Activated naive CD4-positive, alpha-beta T cell (primary cell): ENCODE data around the gene FANCD2.
"Not testable (repeated sequence)": the region's sequence is repeated elsewhere in the genome, so short reads cannot be mapped to it uniquely, and the experiment has no call there.

Source experiments
- DNase-seq, 4 experiments: peaks; one replicate each; lab custom pipeline; 2025; lab: John Stamatoyannopoulos, UW

FANCD2 gene

DNA sequence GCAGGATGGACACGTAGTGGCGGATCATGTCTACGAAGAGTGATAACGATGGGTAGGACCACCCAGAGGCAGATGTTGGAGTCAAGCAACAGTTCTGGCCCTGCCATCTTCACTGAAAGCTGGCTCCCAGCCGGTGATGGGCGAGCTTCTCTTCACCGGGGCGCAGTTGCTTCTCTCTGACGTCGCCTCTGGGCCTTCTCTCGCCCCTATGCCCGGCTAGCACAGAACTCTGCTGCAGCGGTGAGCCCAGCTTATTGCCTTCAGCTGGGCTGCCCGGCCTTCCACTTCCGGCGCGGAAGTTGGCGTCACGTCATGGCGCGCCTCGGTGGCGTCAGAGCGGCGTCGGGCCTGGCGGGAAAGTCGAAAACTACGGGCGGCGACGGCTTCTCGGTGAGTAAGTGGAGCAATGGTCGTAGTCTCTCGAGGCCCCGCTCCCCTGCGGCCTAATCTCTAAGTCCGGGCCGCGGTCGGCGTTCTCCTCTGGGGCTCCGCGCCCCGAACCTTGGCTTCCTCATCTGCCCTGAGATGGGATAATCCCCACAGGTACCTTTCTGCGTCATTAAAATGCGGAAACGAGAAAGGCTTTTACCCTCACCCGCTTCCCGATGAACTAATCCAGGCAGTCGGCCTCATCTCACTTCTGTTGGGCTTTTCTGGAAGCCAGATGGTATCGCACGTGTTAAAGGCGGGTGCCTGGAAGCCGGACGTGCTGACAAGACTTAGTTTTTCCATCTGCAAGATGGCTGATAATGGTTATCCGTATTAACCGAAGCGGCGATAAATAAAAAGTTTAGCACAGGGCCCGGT is at the start of gene FANCD2:
TSS of gene FANCD2 (plus strand) at position 354 of the 807 bp plus-strand sequence. CDS start 2,221 bp downstream, outside the sequence.
- peak; percentile 75 to 90 (median 87) for DNase-seq

DNA sequence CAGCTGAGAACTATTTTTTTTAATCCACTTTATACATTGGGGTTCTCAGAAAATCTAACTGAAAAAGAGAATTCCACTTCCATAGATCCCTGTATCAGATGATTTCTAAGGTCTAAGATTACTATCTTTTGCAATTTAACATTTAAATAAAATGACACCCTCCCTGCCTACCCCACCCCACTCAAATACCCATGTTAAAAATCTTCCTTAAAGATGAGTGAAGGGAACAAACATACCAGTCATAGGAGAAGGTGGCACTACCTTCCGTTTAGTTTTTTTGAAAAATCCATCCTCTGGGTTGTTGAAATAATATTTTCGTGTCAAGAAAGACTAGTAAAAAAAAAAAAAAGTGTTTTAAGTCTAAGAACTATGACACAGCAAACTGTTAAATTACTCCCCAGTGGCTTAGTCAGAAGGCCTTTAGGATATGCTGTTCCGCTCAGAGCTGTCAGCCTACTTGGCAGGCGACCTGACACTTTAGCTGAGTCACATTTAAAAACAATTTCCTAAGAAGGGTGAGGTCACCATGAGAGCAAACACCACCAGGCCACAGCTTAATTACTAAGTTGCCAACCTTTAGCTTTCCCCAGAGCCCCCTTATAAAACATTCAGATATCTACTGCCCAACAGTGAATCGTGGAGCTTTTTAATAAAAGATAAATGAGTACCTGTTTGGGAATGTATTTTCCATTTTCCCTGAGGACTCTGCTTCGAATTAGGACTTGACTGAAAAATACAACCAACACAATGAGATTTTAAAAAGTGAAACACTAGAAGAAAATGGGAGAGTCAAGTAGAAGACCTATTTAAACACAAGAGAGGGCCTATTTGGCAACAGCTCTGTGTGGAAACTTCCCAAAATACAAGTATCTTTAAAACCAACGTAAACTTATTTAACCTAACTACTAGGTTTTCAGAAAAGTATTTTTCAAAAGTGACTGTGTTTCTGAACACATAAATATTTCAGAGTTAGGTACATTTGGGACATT is 49.2 kb upstream of the FANCD2 start:
- no peak for DNase-seq

DNA sequence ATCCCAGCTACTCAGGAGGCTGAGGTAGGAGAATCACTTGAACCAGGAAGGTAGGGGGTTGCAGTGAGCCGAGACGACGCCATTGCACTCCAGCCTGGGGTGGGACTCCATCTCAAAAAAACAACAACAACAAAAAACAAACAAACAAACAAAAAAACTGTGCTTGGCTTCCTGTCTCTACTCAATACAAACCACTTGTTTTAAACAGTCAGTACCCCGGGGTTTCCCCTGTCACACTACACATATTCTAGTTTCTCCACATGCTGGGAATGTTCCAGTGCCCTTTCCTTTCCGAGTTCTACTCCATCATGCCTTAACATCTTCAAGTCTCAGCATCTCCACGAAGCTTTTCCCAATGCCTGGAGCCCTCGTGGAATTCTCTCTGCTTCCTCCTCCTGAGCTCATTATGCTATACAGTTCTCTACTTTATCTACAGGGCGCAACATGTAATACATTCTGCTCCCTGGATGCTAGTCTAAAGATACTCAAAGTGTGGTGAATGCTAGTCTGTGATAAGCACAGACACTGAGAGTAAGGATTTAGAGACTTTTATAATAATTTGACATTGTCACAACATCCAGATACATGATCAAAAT is 47.4 kb upstream of the FANCD2 start:
- no peak for DNase-seq

DNA sequence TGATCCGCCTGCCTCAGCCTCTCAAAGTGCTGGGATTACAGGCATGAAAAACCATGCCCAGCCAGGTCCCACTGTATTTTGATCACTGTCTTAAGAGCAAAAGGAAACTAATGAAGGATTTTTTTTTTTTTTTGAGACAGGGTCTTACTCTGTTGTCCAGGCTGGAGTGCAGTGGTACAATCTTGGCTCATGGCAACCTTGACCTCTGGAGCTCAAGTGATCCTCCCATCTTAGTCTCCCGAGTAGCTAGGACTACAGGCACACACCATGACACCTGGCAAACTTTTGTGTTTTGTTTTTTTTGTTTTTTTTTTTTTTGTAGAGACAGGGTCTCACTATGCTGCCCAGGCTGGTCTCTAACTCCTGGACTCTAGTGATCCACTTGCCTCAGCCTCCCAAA is 46.0 kb upstream of the FANCD2 start:
- DNase-seq = no peak

DNA sequence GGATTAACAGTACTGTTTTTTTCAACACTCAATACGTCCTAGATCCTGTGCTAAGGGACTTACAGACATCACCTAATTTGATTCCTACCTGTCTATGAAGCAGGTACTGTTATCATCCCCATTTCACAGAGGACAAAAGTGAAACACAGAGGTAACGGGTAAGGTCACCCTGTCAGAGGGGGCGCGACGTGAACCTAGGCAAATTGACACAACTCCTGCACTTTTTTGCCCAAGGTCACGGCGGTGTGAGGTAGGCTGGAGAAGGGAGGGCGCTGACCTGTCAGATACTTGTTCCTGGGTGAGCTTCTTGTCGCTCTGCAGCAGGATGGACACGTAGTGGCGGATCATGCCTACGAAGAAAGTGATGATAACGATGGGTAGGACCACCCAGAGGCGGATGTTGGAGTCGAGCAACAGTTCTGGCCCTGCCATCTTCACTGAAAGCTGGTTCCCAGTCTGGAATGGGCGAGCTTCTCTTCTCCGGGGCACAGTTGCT is 40.0 kb upstream of the FANCD2 start:
- DNase-seq = no peak

DNA sequence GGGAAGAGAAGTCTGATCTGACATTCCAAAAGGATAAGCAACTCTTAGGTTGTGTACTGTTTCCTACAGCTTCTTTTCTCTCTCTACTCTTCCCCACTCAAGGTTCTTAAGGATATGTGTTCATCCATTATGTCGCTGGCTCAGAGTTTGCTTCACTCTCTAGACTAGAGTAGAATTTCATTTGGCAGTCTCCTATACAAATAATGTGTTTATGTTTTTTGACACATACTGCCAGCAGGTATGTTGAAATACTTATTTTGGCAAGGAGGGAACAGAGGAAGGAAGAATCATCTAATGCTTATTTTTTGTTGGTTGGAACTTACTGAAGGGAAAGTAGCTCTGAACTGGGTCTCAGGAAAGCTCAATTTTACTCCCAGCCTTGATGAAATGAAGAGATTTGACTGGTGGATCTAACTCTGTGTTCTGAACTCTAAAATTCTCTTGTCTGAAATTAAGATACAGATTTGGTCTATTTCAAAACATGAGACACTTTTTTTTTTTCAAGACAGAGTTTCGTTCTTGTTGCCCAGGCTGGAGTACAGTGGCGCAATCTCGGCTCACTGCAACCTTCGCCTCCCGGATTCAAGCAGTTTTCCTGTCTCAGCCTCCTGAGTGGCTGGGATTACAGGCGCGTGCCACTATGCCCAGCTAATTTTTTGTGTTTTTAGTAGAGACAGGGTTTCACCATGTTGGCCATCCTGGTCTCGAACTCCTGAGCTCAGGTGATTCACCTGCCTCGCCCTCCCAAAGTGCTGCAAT is 32.0 kb upstream of the FANCD2 start:
- no peak for DNase-seq

DNA sequence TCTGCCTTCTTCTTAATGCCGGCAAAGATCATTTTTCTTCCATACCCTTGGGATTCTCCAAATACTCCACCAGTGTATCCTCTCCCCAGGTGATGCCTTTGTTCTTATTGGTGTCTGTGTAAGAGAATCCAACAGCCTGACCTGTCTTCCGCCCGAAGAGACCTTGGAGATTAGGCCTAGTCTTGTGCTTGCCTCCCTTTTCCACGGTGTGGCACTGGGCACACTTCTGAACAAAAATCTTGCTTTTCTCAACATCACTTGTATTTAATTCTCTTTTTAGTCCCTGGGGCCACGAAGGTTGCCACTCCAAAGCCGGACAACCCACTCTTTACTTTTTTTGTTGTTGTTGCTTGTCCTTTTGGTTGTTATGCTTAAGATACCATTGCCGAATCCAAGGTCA is 25.6 kb upstream of the FANCD2 start:
- no peak for DNase-seq

DNA sequence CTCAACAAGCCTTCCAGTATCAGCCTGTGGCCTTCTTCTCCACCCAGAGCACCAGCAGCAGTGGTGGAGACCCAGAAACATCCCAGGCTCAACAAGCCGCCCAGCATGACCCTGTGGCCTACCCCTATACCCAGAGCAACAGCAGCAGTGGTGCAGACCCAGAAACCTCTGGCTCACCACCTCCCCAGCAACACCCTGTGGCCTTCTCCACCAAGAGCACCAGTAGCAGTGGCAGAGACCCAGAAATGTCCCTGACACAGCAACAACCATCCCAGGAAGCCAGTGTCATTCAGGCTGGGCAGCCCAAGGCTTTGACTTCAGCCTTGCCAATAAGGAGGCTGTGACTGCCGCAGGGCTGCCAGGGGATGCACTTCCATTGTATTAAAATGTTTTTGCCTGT is 23.3 kb upstream of the FANCD2 start:
- DNase-seq = no peak

DNA sequence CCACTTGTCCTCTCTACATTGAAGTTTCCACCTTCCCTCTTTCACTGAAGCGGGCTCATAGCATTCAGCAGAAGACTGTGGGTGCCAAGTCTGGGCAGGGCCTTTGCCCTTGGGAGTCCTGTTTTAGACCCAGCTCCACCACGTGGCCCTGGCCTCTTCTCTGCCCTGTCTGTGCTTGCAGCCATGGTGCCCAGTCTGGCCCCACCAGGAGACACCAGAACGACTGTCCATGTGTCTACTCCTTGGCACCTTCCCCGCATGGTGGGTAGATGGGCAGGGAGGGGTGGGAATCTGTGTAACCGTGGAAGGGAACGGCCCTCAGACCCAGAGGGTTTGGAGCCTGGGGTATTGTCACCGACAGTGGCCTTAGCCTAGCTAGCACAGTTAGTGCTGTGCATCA is 21.7 kb upstream of the FANCD2 start:
- DNase-seq = no peak

DNA sequence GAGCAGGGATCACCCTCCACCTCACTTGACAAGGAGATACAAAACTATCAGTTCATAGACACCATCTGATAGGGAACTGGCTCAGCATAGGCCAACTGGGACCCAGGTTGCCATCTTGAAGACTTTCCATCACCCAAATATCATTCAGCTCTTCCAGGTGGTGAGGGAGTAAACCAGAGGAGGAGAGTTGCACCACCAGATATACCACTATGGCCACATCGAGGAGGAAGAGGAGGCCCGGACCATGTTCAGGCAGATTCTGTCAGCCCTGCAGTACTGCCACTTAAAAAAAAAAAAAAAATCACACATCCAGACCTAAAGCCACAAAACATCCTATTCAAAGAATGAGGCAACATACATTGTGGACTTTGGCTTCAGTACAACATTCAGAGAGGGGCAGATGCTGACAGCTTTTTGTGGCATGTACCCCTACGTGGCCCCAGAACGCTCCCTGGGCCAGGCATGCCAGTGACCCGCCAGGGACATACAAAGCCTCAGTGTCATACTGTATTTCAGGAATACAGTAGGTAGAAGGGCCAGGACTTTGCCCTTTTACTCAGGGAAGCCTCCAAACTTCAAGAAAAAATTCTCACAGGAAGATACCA is 21.2 kb upstream of the FANCD2 start:
- no peak for DNase-seq

DNA sequence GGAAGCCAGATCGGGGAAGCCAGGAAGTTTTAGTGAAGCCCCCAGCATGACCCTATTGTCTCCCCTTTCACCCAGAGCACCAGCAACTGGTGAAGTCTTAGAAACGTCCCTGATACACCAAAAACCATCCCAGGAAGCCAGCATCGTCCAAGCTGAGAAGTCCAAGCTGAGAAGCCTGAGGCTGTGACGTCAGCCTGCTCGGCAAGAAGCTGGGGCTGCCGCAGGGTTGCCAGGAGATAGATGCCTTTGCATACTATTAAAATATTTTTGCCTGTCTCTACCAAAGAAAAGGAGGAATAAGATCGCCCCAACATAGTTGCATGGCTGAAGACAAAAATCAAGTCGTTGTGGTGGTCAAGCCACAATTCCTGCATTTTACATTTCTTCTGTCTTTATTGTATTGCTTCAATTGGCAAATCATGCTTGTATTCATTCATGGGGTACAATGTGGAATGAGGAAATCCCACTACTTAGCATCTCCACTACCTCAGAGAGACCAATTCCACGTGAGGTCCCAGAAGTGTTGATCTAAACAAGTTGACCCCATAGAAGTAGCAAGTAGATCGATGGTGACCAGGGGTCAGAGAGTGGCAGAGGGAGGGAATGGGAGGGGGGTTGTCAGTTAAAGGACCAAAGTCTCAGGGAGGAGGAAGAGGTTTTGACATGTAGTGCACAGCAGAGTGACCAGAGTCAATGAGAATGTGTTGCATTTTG is 20.0 kb upstream of the FANCD2 start:
- no peak for DNase-seq

DNA sequence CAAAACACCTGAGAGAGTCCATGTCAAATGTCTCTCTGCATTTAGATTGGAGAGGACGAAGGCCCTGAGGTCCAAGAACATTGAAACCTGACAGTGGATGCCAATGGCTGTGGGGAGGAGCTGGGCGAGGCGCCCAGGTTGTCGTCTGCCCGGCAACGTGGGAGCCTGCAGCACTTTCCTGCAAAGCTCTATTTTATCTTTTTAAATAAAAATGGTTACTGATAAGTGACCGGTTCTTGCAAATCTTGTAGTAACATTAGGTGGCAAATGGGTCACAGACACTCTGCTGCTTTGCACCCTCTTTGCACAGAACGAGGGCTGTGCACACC is 19.5 kb upstream of the FANCD2 start:
- DNase-seq = no peak

DNA sequence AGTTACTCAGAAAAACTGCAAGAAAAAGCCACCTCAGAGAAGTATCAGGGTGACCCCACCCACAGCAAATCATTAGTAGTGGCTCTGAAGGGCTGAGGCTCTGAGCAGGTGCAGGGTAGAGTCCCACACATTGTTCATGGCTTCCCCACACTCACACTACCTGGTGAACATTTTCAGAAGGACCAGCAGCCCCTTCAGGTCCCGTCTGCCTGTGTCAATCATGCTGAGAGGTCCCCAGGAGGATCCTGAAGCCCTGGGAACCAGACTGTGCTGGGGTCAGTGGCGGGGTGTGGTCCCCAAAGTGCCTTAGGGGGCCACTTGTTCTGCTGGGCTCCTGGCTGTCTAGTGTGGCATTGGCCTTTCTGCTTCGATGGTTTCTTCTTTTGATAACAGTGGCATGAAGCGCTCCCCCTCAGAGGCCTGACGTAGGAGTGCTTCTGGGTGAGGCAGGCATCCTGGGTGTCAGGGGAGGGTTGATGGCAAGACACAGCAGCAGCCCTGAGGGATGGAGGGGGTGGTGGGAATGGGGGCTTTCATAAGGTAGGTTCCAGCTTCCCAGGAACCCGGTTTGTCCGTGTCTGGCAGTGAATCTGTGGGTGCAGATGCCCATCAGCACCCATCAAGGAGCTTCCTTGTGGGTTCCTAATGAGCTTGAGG is 19.0 kb upstream of the FANCD2 start:
- DNase-seq = no peak

DNA sequence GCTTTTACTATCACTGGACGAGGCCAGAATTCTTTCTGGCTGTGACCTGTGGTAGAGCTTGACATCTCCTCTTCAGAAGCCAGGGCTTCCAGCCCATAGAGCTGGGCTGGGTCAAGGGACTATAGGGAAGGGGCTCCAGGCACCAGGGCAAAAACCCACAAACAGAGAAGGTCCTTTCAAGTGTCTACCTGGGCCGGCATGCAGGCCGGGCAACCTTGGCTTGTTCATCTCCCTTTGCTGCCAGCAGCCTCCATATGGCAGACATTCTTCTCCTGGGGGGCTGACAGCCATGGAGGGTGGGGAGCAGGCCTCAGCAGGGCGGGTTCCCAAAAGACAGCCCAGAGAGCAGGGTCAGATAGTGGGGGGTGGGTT is 18.0 kb upstream of the FANCD2 start:
- not testable (repeated sequence) for DNase-seq

DNA sequence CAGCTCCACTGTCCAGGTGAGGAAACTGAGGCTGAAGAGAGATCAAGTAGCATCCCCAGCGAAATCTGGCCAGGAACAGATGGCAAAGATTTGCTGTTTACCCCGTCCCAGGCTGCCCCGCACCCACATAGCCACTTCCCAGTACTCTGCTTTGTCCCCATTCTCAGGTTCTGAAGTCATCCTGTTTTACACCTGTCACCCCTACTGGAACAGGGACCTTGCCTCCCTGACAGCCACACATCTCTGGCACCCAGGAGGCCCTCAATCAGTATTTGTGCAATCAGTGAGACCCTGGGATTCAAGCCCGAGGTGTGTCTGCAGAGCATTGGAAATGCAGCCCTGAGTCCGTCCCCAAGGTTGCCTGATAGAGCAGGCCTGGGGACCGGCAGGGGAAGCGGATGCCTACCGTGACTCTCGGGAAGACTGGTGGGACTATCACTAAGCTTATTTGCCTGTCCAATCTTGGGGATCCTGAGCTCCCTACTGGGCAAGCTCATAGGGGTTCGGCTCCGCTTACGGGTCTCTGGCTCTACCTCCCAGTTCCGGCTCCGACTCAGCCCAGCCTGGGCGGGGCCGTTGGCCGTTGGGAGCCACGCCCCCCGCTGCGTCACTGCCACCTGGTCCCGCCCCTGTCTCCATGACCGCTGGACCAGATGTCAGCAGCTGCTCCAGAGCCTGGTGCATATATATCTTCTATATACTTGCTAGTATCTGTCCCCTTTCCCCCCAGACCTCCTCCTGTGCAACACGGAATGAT is 17.5 kb upstream of the FANCD2 start:
- peak; percentile 40 to 69 (median 53) for DNase-seq

DNA sequence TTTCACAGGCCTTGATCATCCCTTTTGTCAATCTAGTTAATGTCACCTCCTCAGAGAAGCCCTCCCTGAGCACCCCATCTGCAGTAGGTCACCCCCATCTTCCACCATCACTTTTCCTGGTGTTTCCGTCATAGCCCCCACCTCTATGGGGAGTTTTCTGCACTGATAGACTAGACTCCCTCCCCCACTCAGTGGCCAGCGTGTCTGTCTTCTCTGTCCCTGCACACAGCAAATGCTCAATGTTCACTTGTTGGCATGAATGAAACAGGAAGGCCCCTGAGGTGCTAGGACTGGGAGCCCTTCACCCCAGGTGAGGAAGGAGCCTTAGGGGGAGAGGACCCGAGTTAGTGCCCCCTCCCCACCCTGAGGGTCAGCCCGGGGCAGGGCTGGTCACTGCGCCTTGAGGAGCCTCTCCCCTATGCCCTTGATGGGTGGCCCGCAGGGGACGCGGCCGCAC is 15.8 kb upstream of the FANCD2 start:
- DNase-seq = no peak

DNA sequence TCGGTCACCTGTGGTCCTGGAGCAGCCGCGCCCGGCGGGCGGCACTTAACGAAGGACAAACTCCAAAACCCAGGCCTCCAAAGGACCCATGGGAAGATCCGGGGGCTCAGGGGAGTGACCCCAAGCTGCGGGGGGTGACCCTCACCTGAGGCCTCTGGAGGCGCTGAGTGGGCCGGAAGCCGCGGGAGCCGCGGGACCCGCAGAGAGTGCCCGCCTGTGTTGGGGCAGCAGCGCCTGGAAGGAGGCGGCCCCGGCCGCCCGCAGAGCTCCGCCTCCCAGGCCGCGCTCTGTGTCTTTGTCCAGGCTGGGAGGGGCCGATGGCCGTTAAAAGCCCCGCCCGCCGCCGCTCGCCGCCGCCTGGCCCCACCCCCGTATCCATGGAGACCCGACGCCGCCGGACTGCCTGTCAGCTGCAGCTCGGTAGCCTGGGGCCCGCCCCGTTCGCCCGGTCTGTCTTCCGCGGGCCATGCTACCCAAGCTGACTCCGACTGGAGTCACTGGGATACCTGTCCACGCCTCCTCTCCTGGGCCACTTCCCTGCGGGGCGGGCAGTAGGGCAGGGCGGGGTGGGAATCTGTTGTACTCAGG is 15.3 kb upstream of the FANCD2 start:
- peak; percentile 13 to 54 (median 39) for DNase-seq

DNA sequence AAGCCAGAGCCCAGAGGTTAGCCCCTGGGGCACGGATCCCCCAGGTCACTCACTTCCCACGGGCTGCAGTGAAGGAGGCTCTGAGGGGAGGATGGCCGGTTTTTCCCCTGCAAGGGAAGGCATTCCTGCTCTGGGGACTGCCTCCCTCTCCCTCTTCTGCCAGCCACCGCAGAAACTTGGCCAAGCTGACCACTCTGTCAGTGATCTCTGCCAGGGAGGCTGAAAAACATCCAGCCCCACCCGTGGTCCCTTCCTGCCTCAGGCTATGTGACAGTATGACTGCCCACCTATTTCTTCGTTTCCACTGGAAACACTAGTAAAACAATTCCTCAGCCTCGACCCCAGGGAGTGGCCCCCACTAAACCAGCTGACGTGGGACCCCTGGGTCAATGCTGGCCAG is 14.6 kb upstream of the FANCD2 start:
- DNase-seq = no peak

DNA sequence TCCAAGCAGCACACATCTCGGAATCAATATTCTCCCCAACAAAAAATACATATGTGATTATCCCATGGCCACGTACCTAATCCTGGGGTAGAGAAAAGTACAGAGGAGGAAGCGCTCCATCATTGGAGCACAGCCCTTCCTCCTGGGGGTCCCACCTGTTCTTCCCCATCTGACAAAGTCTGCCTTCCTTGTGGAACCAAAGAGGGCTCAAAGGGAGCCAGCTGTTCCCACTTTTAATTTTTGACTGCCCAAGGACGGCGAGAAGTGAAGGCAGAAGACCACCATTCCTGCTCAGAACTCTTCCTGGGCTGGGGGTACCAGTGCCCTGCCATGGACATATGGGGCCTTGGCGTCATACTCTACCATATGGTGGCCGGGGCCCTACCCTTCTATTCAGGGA is 14.1 kb upstream of the FANCD2 start:
- no peak for DNase-seq
